DLD1 (cell line): ENCODE data around the gene STRN.
"Not testable (repeated sequence)": the region's sequence is repeated elsewhere in the genome, so short reads cannot be mapped to it uniquely, and the experiment has no call there.

Source experiments
- in situ Hi-C: cut with HindIII; loops from 2 replicates; pipeline ENCODE4 v1.10.0; 2017; ENCODE audit warnings: low sequenced_read_pairs

Gene STRN

GRCh38 chr2:36963734-36964133 is 2.6 kb downstream of the STRN start:
- in situ Hi-C loops: no loop called here

GRCh38 chr2:36963106-36963505 is 3.2 kb downstream of the STRN start:
- in situ Hi-C loops: no loop called here

GRCh38 chr2:36960773-36961172 is 5.6 kb downstream of the STRN start:
- in situ Hi-C loops: no loop called here

- in situ Hi-C loops: no loop called here
These were observed 6.2 kb downstream of the STRN start for GRCh38 chr2:36960005-36960675.

- in situ Hi-C loops: no loop called here
These were observed 11.2 kb downstream of the STRN start for GRCh38 chr2:36954977-36955607.

- in situ Hi-C loops: no loop called here
These were observed 13.6 kb downstream of the STRN start for GRCh38 chr2:36952748-36953197.

- in situ Hi-C loops: no loop called here
These were observed 14.8 kb downstream of the STRN start for GRCh38 chr2:36951574-36951973.

GRCh38 chr2:36951027-36951518 is 15.3 kb downstream of the STRN start:
- in situ Hi-C loops: no loop called here

GRCh38 chr2:36949845-36950244 is 16.5 kb downstream of the STRN start:
- in situ Hi-C loops: no loop called here

GRCh38 chr2:36945240-36945639 is 21.1 kb downstream of the STRN start:
- in situ Hi-C loops: not testable (repeated sequence)

- in situ Hi-C loops: no loop called here
These were observed 24.5 kb downstream of the STRN start for GRCh38 chr2:36941867-36942266.

- in situ Hi-C loops: not testable (repeated sequence)
These were observed 29.8 kb downstream of the STRN start for GRCh38 chr2:36936526-36936925.

- in situ Hi-C loops: not testable (repeated sequence)
These were observed 34.6 kb downstream of the STRN start for GRCh38 chr2:36931688-36932087.

GRCh38 chr2:36930787-36931410 is 35.4 kb downstream of the STRN start:
- in situ Hi-C loops: not testable (repeated sequence)

- in situ Hi-C loops: not testable (repeated sequence)
These were observed 39.9 kb downstream of the STRN start for GRCh38 chr2:36926175-36927132.

- in situ Hi-C loops: not testable (repeated sequence)
These were observed 43.7 kb downstream of the STRN start for GRCh38 chr2:36922629-36923028.

- in situ Hi-C loops: no loop called here
These were observed 44.4 kb downstream of the STRN start for GRCh38 chr2:36921984-36922383.

GRCh38 chr2:36919041-36919837 is 47.1 kb downstream of the STRN start:
- in situ Hi-C loops: no loop called here

GRCh38 chr2:36918307-36918706 is 48.0 kb downstream of the STRN start:
- in situ Hi-C loops: no loop called here

- in situ Hi-C loops: no loop called here
These were observed 50.7 kb downstream of the STRN start for GRCh38 chr2:36915627-36916026.
